GM19438 (cell line): ENCODE results near the gene PDE4C.

Experiments used
- ATAC-seq: cut with Tn5 transposase; IDR thresholded peaks from one replicate; pipeline ENCODE4 v1.9.1; 2021; ENCODE audit warnings: low read depth; ENCODE audit not compliant: unreplicated experiment

The PDE4C gene

DNA sequence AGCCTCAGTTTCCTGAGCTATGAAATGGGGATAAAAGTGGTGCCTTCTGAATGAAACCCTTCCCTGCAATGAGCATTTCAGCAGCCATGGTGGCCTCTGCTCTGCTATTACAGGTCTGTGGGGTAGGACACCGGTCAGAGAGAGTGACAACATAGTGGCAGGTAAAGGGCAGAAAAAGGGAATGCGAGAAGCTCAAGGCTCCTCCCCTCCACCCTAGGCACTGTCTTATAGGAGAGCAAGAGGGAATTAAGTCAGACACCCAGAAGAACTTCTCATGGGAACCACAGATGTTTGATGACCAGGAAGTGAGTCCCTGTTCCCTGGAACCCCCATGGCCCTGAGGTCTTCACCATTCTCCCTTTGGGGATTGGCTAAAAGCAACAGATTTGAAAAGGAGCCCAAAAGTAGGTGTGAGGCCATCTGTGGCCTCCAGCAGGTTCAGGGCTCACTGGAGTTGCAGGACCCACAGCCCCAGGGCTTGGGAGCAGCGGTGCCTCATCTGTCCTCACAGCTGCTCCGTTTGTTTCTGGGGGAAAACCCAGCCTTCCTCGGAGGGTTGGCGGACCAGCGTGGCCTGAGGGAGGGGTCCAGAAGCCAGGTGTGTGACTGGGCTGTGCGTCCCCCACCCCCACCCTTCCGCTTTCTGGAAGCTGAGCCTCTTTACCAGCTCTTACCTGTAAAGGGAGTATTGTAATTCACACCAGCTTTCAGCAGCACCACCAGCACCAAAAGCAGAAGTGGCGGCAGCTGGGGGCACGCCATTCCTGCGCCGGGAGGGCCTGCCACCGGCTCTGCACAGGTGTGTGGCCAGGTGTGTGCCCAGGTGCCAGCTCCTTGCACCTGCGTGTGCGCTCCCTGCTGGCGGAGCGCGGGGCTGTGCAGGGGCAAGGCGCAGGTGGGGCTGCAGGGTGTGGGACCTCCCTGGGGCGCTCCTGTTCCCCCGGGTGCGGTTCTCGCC, 28.6 kb upstream of the PDE4C start:
- no peak for ATAC-seq

DNA sequence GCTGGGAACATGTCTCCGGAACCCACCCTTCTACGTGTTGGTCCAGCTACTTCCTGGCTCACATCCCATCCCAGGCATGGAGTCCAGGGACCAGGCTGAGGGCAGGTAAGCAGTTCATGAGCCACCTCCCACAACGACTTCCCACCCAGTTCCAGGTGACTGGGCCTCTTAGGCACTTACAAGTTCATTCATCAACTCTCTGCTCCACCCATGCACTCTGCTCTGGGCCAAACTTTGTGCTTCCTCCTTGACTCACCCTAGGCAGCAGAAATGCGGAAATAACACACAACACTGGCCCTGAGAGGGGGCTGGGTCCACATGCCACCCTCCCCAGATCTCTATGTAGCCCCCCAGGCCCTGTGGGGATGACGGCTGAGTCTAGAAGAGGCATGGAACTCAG, 27.5 kb upstream of the PDE4C start:
- no peak for ATAC-seq

- ATAC-seq: no peak
These were observed 26.9 kb upstream of the PDE4C start for GRCh38 chr19:18253130-18253529.

DNA sequence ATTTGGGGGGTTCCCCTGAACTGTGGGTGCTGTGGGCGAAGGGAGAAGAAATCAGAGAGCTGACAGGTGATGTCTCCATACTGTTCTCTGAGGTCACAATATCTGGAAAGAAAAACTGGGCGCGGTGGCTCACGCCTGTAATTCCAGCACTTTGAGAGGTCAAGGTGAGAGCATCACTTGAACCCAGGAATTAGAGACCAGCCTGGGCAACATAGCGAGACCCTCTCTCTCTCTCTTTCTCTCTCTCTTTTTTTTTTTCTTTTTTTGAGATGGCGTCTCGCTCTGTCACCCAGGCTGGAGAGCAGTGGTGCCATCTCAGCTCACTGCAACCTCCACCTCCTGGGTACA, 26.1 kb upstream of the PDE4C start:
- ATAC-seq: no peak

- no peak for ATAC-seq
These were observed 25.5 kb upstream of the PDE4C start for GRCh38 chr19:18251587-18252369.

- ATAC-seq: no peak
These were observed 23.6 kb upstream of the PDE4C start for GRCh38 chr19:18249834-18250233.

DNA sequence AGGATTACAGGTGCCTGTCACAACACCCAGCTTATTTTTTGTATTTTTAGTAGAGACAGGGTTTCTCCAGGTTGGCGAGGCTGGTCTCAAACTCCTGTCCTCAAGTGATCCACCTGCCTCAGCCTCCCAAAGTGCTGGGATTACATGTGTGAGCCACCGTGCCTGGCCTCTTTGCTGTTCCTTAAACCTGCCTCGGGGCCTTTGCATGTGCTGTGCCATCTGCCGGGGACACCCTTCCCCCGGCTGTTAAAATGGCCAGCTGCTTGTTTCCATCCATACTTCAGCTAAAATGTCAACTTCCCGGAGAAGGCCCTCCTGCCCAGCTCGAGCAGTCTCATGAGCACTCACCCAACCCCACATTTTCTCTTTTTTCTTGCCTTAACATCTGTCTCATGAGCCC, 19.1 kb upstream of the PDE4C start:
- no peak for ATAC-seq

GRCh38 chr19:18239303-18239702, 13.1 kb upstream of the PDE4C start:
- no peak for ATAC-seq

DNA sequence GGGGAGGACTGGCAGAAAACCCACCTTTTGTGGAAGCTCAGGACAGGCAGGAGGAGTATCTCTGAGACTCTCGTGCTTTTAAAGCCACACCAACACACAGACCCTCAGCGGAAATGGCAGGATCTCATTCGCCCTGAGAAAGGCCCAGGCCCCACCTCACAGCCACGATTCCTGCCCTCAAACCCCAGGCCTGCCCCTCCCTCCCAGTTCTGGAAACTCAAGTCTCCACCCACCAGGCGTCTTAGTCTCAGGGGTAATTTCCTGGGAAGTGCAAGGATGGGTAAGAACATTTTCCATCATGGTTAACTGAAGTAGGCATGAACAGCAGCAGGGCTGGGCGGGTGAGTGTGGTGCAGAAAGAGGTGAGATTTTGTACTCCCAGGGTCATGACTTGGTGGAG, 8.0 kb upstream of the PDE4C start:
- ATAC-seq: no peak

DNA sequence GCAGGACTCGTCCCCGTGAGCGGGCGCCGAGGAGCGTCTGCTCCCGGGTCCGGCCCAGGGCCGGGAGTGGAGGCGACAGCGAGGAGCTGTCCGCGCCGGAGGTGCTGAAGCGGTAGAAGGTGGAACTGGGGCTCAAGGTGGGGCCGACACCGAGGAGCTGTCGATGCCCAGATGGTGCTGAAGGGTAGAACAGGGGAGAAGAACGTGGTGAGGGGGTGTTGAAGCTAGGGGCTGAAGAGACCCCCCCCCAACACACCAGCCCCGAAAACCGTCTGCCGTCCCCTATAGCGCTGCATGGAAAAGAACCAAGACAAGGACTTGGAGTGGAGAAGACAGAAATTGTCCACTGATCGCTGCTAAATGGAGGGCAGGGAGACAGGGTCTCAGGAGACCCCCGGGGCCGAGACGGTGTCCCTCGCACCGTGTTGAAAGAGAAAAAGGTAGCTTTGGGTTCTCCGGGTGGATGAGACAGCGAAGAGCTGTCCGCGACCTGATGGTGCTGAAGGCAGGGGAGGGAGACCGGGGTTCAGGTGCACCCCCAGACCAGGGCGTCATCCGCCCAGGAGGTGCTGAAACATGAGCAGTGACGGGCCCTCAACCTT, 7.1 kb upstream of the PDE4C start:
- no peak for ATAC-seq

DNA sequence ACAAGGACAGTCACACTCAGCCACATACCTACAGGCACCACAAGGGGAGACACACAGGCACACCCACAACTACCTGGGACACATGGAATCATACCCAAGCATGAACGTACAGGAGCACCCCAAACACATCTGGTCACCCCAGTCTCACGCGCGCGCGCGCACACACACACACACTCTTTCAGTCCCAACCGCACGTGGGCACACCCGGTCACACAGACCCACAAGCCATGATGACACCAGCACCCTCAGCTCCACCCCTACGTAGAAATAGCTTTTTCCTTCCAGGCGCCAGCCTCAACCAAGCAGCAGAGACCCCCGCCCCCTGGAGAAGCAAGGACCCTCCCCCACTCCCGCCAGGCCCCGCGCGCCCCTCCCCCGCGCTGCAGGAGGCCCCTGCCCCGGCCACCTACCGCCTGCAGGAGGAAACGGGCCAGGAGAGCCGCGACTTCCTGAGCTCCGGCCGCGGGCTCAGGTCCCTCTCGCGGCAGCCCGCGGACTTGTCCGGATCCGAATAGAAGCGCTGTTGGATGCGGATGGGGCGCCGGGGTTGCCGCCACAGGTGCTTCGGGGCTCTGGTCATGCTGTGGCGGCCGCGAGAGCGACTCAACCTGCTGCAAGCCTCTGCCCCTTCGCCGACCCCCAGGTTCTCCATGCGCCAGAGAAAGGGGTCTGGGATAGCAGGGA, 6.4 kb upstream of the PDE4C start:
- no peak for ATAC-seq

- ATAC-seq: no peak
These were observed 5.5 kb upstream of the PDE4C start for GRCh38 chr19:18231775-18232174.

DNA sequence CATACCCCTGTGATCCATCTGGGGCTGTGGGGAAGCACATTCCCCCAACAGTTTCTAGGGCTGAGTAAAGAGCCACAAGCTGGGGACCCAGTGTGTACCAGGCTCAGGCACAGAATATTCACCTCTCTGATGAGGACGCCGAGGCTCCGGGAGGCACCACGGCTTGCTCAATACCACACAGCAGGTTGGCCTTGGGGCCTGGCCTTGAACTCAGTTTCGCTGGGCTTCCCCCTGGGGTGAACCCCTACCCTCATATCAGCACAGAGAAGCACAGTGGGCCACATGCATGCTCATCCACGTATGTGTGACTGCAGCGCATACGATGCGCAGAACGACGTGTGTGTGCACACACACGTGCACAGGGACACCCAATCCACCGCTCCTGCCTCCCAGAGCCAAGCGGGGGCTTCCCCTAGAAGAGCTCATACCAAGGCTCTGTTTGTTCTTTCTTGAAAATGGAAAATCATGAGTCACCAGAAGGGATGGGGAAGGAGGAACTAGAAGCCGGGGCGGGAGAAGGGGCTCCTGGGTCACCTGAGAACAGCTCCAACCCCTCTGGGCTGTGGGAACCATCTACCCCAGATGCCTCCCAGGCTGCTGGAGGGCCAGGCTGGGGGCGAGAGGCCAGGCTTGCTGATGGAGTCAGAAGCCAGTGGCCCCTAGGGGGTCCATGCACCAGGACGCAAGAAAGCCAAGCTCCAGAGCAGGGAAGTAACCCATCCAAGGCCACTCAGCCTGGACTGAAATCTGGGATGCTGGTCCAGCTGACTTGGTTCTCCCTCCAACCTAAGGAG, 4.9 kb upstream of the PDE4C start:
- no peak for ATAC-seq

DNA sequence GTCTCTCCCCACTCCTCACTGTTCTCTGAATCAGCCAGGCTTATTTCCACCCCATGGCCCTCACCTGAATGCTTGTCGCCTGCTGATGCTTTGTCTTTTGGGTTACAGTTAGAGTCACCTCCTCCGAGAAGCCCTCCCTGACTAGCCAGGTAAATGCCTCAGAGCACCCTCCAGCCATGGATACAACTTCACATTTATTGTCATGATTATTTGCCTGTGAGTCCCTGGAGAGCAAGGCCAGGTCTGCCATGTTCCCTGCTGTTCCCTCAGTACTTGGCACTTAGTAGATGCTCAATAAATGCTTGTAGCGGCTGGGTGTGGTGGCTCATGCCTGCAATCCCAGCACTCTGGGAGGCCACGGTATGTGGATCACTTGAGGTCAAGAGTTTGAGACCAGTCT, 3.7 kb upstream of the PDE4C start:
- ATAC-seq: no peak

GRCh38 chr19:18229474-18229873, 3.2 kb upstream of the PDE4C start:
- ATAC-seq: no peak

- no peak for ATAC-seq
These were observed 1.6 kb upstream of the PDE4C start for GRCh38 chr19:18227781-18228271.

DNA sequence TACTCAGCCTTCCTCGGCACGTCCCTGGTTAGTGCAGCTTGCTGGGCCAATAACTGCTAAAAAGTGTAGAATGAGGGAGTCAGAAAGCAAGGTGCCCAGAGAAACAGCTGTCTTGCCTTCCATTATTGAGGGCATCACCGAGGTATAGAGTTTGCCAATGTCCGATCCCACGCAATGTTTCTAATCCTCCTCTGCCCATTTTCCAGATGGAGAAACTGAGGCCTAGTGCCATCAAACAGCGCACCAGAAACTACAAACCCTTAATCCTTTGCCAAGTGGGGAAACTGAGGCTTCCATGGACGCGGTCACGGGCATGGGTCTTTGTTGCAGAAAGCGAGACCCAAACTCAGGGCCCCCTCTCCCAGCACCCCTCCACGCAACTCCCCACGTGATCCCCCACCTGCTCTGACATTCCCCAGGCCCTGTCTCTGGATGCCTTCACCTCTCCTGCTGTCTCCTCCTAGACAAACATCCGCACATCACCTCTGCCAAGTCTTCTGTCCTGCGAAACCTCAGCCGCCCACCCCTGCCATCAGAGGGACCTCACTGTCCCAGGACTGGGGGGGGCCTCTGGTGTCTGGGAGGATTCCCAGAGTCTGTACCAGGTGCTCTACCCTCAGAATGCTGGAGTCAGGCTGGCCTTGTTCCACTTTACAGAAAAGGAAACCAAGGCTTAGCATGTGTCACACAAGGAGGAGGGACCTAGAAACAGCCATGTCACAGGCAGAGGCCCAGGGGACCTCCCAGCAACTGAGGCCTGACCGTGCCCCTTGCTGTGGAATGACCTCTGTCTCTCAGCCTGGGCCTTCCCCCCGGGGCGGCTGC, 930 bp upstream of the PDE4C start:
- no peak for ATAC-seq

DNA sequence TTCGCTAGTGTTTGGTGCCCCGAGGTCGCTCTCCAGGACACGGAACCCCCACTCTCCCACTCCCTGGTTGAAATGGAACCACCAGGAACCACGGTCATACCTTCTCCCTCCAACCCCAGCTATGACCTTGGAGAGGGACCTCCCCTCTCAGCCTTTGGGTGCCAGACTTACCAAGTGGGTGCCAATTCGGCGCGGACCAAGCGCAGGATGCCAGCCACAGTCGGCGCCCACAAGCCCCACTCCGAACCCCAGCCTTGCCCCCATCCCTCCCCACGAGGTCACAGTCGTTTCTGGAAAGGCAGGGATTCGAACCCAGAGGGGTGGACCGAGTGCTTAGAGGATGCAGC, 910 bp downstream of the PDE4C start:
- ATAC-seq: no peak
